Bronchial epithelial cell (primary cell): Measurements from ENCODE around the gene CD177. TPM values are rescaled to one million over a fixed set of nuclear protein-coding genes. Genes with fewer than 3 reads are reported as not detected.
A peak's percentile ranks its signal among the peaks of the same experiment; 100 is the strongest.
"Not testable (repeated sequence)": the region's sequence is repeated elsewhere in the genome, so short reads cannot be mapped to it uniquely, and the experiment has no call there.

Source experiments
- DNase-seq: peaks from one replicate; pipeline ENCODE4 v3.0.0-alpha.2; 2010; ENCODE audit warnings: low read depth
- FAIRE-seq: peaks from 2 replicates; lab custom pipeline; 2011; peaks lifted over from hg19 to GRCh38; lab: Jason Lieb, UNC
- H3K27me3 ChIP-seq: 2 replicates; pipeline ENCODE4 v1.5.1; 2011; ENCODE audit warnings: low read length; ENCODE audit not compliant: control insufficient read depth, insufficient read depth
- H3K36me3 ChIP-seq: 2 replicates; pipeline ENCODE4 v1.5.1; 2011; ENCODE audit warnings: low read length; ENCODE audit not compliant: control insufficient read depth, insufficient read depth
- H3K4me3 ChIP-seq: 2 replicates; pipeline ENCODE4 v1.5.1; 2011; ENCODE audit warnings: mild to moderate bottlenecking, low read depth, low read length, control low read depth
- total RNA-seq: library from RNA; depleted of rRNA; stranded (reverse); fragments of >200 nt; gene quantifications from 2 replicates; pipeline ENCODE4 v1.2.1, GENCODE V29; 2014
- TF ChIP-seq, protein P1 (sequence below): IDR thresholded peaks from 2 replicates; pipeline ENCODE4 v1.5.1; 2011; ENCODE audit warnings: mild to moderate bottlenecking, moderate library complexity, low read length, control low read depth, inconsistent platforms; ENCODE audit not compliant: insufficient read depth, severe bottlenecking

CD177 gene
- total RNA-seq, 1 donor from 2014 or later = 0.26 TPM

- no peak overlapping the region for H3K4me3 ChIP-seq
- TF ChIP-seq, protein P1, sequence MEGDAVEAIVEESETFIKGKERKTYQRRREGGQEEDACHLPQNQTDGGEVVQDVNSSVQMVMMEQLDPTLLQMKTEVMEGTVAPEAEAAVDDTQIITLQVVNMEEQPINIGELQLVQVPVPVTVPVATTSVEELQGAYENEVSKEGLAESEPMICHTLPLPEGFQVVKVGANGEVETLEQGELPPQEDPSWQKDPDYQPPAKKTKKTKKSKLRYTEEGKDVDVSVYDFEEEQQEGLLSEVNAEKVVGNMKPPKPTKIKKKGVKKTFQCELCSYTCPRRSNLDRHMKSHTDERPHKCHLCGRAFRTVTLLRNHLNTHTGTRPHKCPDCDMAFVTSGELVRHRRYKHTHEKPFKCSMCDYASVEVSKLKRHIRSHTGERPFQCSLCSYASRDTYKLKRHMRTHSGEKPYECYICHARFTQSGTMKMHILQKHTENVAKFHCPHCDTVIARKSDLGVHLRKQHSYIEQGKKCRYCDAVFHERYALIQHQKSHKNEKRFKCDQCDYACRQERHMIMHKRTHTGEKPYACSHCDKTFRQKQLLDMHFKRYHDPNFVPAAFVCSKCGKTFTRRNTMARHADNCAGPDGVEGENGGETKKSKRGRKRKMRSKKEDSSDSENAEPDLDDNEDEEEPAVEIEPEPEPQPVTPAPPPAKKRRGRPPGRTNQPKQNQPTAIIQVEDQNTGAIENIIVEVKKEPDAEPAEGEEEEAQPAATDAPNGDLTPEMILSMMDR = peak; percentile 50
- no peaks in the 10 kb centered on the region for H3K27me3 ChIP-seq
- FAIRE-seq (no peak), DNase-seq (peak; percentile 28)
- H3K36me3 ChIP-seq = no peaks in the 10 kb centered on the region
Observed at GRCh38 chr19:43316591-43317319, 36.7 kb upstream of the CD177 start.

DNA sequence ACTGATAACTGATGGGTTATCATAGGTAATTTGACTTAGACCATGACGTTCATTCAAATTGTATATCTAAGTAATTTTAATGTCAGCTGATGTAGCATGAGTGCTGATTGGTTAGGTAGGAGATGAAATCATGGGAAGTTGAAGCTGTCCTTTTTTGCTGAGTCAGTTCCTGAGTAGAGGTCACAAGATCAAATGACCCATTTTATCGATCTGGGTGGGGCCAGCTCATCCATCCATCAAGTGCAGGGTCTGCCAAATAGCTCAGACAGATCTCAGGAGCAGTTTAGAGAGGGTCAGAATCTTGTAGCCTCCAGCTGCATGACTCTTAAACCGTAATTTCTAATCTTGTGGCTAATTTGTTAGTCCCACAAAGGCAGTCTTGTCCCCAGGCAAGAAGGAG is 35.3 kb upstream of the CD177 start:
- DNase-seq = no peak
- Histone ChIP-seq H3K27me3 (no peaks in the 10 kb centered on the region), H3K36me3 (no peaks in the 10 kb centered on the region), H3K4me3 (no peak overlapping the region)
- TF ChIP-seq, protein P1 = no peak
- FAIRE-seq = no peak

- Histone ChIP-seq H3K4me3 (no peak overlapping the region), H3K36me3 (no peaks in the 10 kb centered on the region), H3K27me3 (no peaks in the 10 kb centered on the region)
- DNase-seq = no peak
- FAIRE-seq = no peak
- TF ChIP-seq, protein P1 = no peak
Observed at GRCh38 chr19:43318796-43319314, 34.6 kb upstream of the CD177 start.

DNA sequence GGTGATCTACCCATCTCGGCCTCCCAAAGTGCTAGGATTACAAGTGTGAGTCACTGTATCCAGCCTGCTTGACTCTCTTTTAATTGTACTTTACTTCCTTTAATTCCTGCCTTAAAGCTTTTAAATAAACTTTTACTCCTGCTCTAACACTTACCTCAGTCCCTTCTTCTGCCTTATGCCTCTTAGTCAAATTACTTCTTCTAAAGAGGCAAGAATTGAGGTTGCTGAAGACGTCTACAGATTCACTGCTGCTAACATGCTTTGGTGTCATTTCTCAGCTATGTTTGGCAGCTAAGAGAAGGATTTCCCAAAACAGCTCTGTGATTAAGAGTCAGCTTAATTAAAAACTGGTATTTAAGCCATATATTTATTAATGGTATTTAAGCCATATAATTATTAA is 32.9 kb upstream of the CD177 start:
- Histone ChIP-seq H3K36me3 (no peaks in the 10 kb centered on the region), H3K4me3 (no peak overlapping the region), H3K27me3 (no peaks in the 10 kb centered on the region)
- FAIRE-seq = no peak
- no peak for DNase-seq
- TF ChIP-seq, protein P1 = no peak

GRCh38 chr19:43326761-43327160 is 26.7 kb upstream of the CD177 start:
- not testable (repeated sequence) for H3K36me3 ChIP-seq, H3K27me3 ChIP-seq, FAIRE-seq, DNase-seq, H3K4me3 ChIP-seq

- H3K27me3 ChIP-seq, H3K36me3 ChIP-seq, FAIRE-seq, H3K4me3 ChIP-seq, DNase-seq: not testable (repeated sequence)
Observed at GRCh38 chr19:43328561-43328960, 24.9 kb upstream of the CD177 start.

- H3K36me3 ChIP-seq, H3K27me3 ChIP-seq, FAIRE-seq, DNase-seq, H3K4me3 ChIP-seq: not testable (repeated sequence)
Observed at GRCh38 chr19:43329049-43329448, 24.4 kb upstream of the CD177 start.
